NT2/D1 (cell line): Measurements from ENCODE around the gene HUWE1.

Experiments
- DNase-seq: peaks from one replicate; pipeline ENCODE4 v3.0.0-alpha.2; 2011; ENCODE audit warnings: low read depth, low spot score
- H3K27me3 ChIP-seq: 2 replicates; pipeline ENCODE4 v1.6.0; 2011; ENCODE audit warnings: mild to moderate bottlenecking; ENCODE audit not compliant: insufficient read length, insufficient read depth
- H3K36me3 ChIP-seq: 2 replicates; pipeline ENCODE4 v1.6.1; 2011; ENCODE audit warnings: mild to moderate bottlenecking, low read length, mixed read lengths; ENCODE audit not compliant: insufficient read depth, insufficient read length
- H3K4me1 ChIP-seq: 2 replicates; pipeline ENCODE4 v1.5.1; 2011; ENCODE audit not compliant: insufficient read depth, insufficient read length
- H3K4me3 ChIP-seq: 2 replicates; pipeline ENCODE4 v1.5.1; 2011; ENCODE audit warnings: low read depth; ENCODE audit not compliant: insufficient read length
- H3K9ac ChIP-seq: 2 replicates; pipeline ENCODE4 v1.6.0; 2011; ENCODE audit warnings: low read depth; ENCODE audit not compliant: insufficient read length
- H3K9me3 ChIP-seq: 2 replicates; pipeline ENCODE4 v1.5.1; 2011; ENCODE audit warnings: mild to moderate bottlenecking, low read length; ENCODE audit not compliant: insufficient read depth
- SUZ12 ChIP-seq: IDR thresholded peaks from 2 replicates; pipeline ENCODE4 v1.6.1; 2011; ENCODE audit not compliant: insufficient read length, insufficient read depth; ENCODE audit errors: extremely low read depth
- YY1 ChIP-seq: IDR thresholded peaks from 2 replicates; pipeline ENCODE4 v1.6.1; 2011; ENCODE audit not compliant: insufficient read length, insufficient read depth
- ZNF274 ChIP-seq: IDR thresholded peaks from 2 replicates; pipeline ENCODE4 v1.6.1; 2011; ENCODE audit warnings: mild to moderate bottlenecking, low read depth, low read length

Gene HUWE1

GRCh38 chrX:53580742-53581504 lies 105.6 kb downstream of the HUWE1 start:
- Histone ChIP-seq H3K27me3 (no peaks in the 10 kb centered on the region), H3K36me3 (peaks cover 75% of the 10 kb centered on the region), H3K9me3 (peaks cover 27% of the 10 kb centered on the region), H3K4me1 (no peaks in the 10 kb centered on the region), H3K4me3 (no peak overlapping the region), H3K9ac (no peak overlapping the region)
- DNase-seq, result no peak
- TF ChIP-seq YY1 (no peak), SUZ12 (no peak), ZNF274 (no peak)

DNA sequence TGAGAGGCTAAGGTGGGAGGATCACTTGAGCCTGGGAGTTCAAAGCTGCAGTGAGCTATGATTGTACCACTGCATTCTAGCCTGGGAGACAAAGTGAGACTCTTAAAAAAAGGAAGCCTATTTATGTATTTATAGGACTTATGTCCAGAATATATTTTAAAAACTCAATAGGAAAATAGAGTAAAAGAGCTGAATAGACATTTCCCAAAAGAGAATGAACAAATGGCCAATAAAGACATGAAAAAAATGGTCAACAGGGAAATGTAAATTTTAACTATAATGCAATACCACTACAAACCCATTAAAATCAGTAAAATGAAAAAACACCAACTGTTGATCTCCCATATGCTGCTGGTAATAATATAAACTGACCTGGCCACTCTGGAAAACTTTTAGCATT lies 115.0 kb downstream of the HUWE1 start:
- Histone ChIP-seq H3K36me3 (peaks cover 97% of the 10 kb centered on the region), H3K4me1 (no peaks in the 10 kb centered on the region)

DNA sequence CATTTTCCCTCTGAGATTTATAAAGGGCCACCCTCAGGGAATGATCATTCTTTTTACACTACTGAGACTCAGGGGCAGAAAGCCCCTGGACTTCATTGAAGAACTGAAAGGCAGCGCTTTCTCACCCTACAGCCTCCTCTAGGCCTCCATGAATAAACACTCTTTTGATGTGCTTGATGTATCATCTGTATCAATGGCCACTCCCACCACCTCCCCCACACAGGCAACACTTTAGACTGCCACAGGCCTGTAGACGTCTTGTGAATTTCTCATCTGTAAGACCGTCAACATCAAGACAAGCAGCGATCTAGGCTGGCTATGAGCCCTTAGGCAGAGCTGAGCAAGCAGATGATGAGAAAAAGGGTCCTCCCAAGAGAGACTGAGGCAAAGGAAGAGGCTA lies 123.2 kb downstream of the HUWE1 start:
- TF ChIP-seq ZNF274 (no peak), YY1 (no peak), SUZ12 (no peak)
- H3K36me3 ChIP-seq, result peaks cover 98% of the 10 kb centered on the region

More for the DNA sequence above, 115.0 kb downstream of the HUWE1 start:
- no peak for TF ChIP-seq YY1
- TF ChIP-seq SUZ12, result no peak
- TF ChIP-seq ZNF274, result no peak
- Histone ChIP-seq H3K27me3 (no peaks in the 10 kb centered on the region), H3K9me3 (peaks cover under 1% of the 10 kb centered on the region; the same call in 1 of the 2 replicates), H3K4me3 (no peak overlapping the region), H3K9ac (no peak overlapping the region)
- DNase-seq, result no peak

GRCh38 chrX:53561912-53562311 lies 124.6 kb downstream of the HUWE1 start:
- peaks cover 99% of the 10 kb centered on the region for H3K36me3 ChIP-seq
- no peak for TF ChIP-seq YY1
- no peak for TF ChIP-seq ZNF274
- no peak for TF ChIP-seq SUZ12
- no peak for DNase-seq
- H3K4me1 ChIP-seq, result no peaks in the 10 kb centered on the region
- H3K27me3 ChIP-seq, result no peaks in the 10 kb centered on the region
- H3K4me3 ChIP-seq, result no peak overlapping the region
- no peak overlapping the region for H3K9ac ChIP-seq
- no peaks in the 10 kb centered on the region for H3K9me3 ChIP-seq

More for the DNA sequence above, 123.2 kb downstream of the HUWE1 start:
- H3K27me3 ChIP-seq, result no peaks in the 10 kb centered on the region
- no peak overlapping the region for H3K9ac ChIP-seq
- H3K9me3 ChIP-seq, result no peaks in the 10 kb centered on the region
- H3K4me3 ChIP-seq, result no peak overlapping the region
- DNase-seq, result no peak
- H3K4me1 ChIP-seq, result no peaks in the 10 kb centered on the region

GRCh38 chrX:53558646-53559045 lies 127.9 kb downstream of the HUWE1 start:
- H3K4me1 ChIP-seq, result no peaks in the 10 kb centered on the region
- H3K9ac ChIP-seq, result no peak overlapping the region
- H3K36me3 ChIP-seq, result peaks cover 100% of the 10 kb centered on the region
- no peak for DNase-seq
- H3K9me3 ChIP-seq, result no peaks in the 10 kb centered on the region
- TF ChIP-seq YY1 (no peak), ZNF274 (no peak), SUZ12 (no peak)
- H3K27me3 ChIP-seq, result no peaks in the 10 kb centered on the region
- no peak overlapping the region for H3K4me3 ChIP-seq

- Histone ChIP-seq H3K36me3 (peaks cover 98% of the 10 kb centered on the region), H3K4me1 (no peaks in the 10 kb centered on the region), H3K27me3 (no peaks in the 10 kb centered on the region), H3K9ac (no peak overlapping the region), H3K4me3 (no peak overlapping the region), H3K9me3 (no peaks in the 10 kb centered on the region)
- DNase-seq, result no peak
- TF ChIP-seq YY1 (no peak), ZNF274 (no peak), SUZ12 (no peak)
These were observed 129.7 kb downstream of the HUWE1 start for GRCh38 chrX:53556868-53557267.

DNA sequence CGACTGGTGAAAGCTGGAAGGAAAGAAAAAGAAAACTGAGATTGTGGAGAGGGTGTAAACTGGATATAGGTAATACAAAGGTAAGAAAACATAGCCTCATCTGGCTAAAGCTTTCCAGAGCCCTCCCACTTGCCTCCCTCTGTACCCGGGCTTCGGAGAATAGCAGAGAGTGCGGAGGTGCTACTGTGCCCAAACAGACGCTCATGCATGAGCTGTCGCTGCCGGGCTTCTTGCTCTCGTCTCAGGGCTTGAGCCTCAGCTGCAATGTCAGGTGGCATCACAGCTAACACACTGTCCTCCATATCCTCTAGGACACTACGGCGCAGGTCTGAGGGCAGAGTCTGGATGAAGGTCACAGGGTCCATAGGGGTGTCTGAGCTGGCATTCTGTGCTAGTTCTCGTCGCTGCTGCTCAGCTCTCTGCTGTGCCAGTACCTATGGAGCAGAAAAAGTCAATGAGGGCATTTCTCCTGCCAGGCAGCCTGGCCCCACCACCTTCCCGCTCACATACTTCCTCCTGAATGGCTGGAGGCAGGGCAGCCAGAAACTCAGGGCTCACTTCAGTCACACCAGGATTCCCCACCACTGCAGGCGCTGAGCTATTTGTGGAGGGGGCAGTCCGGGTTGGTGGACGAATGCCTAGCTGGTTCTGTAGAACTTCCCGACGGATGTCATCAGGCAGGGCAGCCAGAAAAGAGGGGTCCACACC lies 135.6 kb downstream of the HUWE1 start:
- Histone ChIP-seq H3K36me3 (peaks cover 97% of the 10 kb centered on the region), H3K9ac (no peak overlapping the region), H3K4me3 (no peak overlapping the region), H3K27me3 (no peaks in the 10 kb centered on the region), H3K4me1 (no peaks in the 10 kb centered on the region), H3K9me3 (no peaks in the 10 kb centered on the region)
- no peak for DNase-seq
- TF ChIP-seq YY1 (no peak), ZNF274 (no peak), SUZ12 (no peak)
